ENCODE results near the gene PKD1.
"Not testable (repeated sequence)": the region's sequence is repeated elsewhere in the genome, so short reads cannot be mapped to it uniquely, and the experiment has no call there.

DNA sequence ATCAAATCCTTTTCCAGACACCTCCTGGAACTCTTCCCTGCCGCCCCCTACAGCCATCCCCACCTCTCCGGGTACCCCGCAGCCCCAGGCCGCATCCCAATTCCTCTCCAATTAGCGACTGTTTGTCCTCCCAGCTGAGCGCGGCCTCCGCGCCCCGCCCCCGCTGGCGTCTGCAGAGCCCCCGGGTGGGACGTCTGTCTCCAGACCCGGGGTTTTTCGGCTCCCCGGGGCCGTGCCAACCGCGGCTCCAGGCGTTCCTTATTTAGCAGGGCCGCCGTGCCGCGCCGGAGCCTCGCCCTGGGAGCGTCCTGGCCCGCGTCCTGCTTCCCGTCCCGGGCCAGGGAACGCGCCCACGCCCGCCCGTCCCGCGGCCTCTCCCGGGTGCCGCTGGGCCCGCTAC is 627 bp downstream of the PKD1 start:
- TF ChIP-seq, protein P1, sequence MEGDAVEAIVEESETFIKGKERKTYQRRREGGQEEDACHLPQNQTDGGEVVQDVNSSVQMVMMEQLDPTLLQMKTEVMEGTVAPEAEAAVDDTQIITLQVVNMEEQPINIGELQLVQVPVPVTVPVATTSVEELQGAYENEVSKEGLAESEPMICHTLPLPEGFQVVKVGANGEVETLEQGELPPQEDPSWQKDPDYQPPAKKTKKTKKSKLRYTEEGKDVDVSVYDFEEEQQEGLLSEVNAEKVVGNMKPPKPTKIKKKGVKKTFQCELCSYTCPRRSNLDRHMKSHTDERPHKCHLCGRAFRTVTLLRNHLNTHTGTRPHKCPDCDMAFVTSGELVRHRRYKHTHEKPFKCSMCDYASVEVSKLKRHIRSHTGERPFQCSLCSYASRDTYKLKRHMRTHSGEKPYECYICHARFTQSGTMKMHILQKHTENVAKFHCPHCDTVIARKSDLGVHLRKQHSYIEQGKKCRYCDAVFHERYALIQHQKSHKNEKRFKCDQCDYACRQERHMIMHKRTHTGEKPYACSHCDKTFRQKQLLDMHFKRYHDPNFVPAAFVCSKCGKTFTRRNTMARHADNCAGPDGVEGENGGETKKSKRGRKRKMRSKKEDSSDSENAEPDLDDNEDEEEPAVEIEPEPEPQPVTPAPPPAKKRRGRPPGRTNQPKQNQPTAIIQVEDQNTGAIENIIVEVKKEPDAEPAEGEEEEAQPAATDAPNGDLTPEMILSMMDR (IDR thresholded peaks at IDR 0.05), result not testable (repeated sequence)
- not testable (repeated sequence) for TF ChIP-seq ZFX (IDR thresholded peaks at IDR 0.05; ENCODE audit: borderline replicate concordance)
